ENCODE data around the gene DLG2.

DNA sequence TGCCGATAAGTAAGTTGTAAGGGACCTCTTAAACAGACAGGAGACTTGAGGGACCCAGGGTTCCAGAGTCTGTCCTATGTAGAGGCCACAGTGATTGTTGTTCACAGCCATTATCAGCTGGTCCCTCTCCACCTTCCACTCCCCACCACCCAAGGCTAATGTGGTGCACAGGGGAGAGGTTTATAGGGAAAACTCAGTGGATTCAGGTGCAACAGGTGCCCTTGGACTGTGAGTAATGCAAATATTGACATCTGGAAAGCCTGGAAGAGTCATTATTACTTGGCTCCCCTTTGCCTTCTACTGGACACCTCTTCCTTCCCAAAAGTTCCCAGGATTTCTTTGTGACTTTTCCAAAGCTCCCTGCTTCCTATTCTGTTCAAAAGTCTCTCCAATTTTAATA lies 1899.9 kb downstream of the DLG2 start:
- TF ChIP-seq TEAD4 (IDR thresholded peaks at IDR 0.05): no peak
- no peak for TF ChIP-seq EP300 (IDR thresholded peaks at IDR 0.05; ENCODE audit: borderline replicate concordance)
- TF ChIP-seq RAD21 (IDR thresholded peaks at IDR 0.05; ENCODE audit: low read depth): no peak
- TF ChIP-seq TAF1 (IDR thresholded peaks at IDR 0.05; ENCODE audit: low read depth): no peak
- no peak for TF ChIP-seq TCF12 (IDR thresholded peaks at IDR 0.05; ENCODE audit: low read depth)
